Neural progenitor cell (in vitro differentiated cells): Measurements from ENCODE around the gene DTX1. TPM values are rescaled to one million over a fixed set of nuclear protein-coding genes. Genes with fewer than 3 reads are reported as not detected.

Experiments used
- DNase-seq: peaks from one replicate; pipeline ENCODE4 v3.0.0-alpha.2; 2016; ENCODE audit warnings: low spot score
- H2AFZ ChIP-seq: fragments of 200-600 bp; sonication (generic); replicated peaks from 2 replicates; pipeline ENCODE4 v1.6.1; 2016; ENCODE audit warnings: antibody characterized with exemption
- H3F3A ChIP-seq: fragments of 200-600 bp; sonication (generic); 2 replicates; pipeline ENCODE4 v1.6.1; 2016; ENCODE audit warnings: antibody characterized with exemption, low read depth
- H3K27ac ChIP-seq: fragments of 200-600 bp; sonication (generic); 2 replicates; pipeline ENCODE4 v1.5.1; 2016; ENCODE audit warnings: mild to moderate bottlenecking
- H3K27me3 ChIP-seq: fragments of 200-600 bp; sonication (generic); 2 replicates; pipeline ENCODE4 v1.6.1; 2016; ENCODE audit warnings: mild to moderate bottlenecking, moderate library complexity
- H3K36me3 ChIP-seq: fragments of 200-600 bp; sonication (generic); 2 replicates; pipeline ENCODE4 v1.5.1; 2016
- H3K4me1 ChIP-seq: fragments of 200-600 bp; sonication (generic); 2 replicates; pipeline ENCODE4 v1.6.1; 2016; ENCODE audit warnings: mixed run types
- H3K4me2 ChIP-seq: fragments of 200-600 bp; sonication (generic); 2 replicates; pipeline ENCODE4 v1.6.1; 2016
- H3K4me3 ChIP-seq: fragments of 200-600 bp; sonication (generic); 2 replicates; pipeline ENCODE4 v1.5.1; 2016
- H3K79me2 ChIP-seq: fragments of 200-600 bp; sonication (generic); 2 replicates; pipeline ENCODE4 v1.6.1; 2016; ENCODE audit warnings: low read depth
- H3K9ac ChIP-seq: fragments of 200-600 bp; sonication (generic); 2 replicates; pipeline ENCODE4 v1.6.1; 2016
- H3K9me3 ChIP-seq: fragments of 200-600 bp; sonication (generic); 2 replicates; pipeline ENCODE4 v1.5.1; 2016; ENCODE audit warnings: low read depth
- H4K20me1 ChIP-seq: fragments of 200-600 bp; sonication (generic); 2 replicates; pipeline ENCODE4 v1.6.1; 2016; ENCODE audit warnings: low read depth
- H3K27ac Mint-ChIP-seq: 3 replicates; pipeline ENCODE4 v1.8.0; 2021; ENCODE audit warnings: mixed read lengths
- H3K27me3 Mint-ChIP-seq: 2 replicates; pipeline ENCODE4 v1.8.0; 2022; ENCODE audit warnings: low read depth, mild to moderate bottlenecking, inconsistent platforms, moderate library complexity, mixed read lengths; ENCODE audit not compliant: insufficient read depth
- H3K36me3 Mint-ChIP-seq: 3 replicates; pipeline ENCODE4 v1.8.0; 2021; ENCODE audit warnings: mixed read lengths
- H3K4me1 Mint-ChIP-seq: 3 replicates; pipeline ENCODE4 v1.8.0; 2021; ENCODE audit warnings: mixed read lengths
- H3K4me3 Mint-ChIP-seq: 3 replicates; pipeline ENCODE4 v1.8.0; 2021; ENCODE audit warnings: mild to moderate bottlenecking, moderate library complexity, mixed read lengths
- H3K9me3 Mint-ChIP-seq: 3 replicates; pipeline ENCODE4 v1.8.0; 2020; ENCODE audit warnings: mixed read lengths
- CTCF ChIP-seq: fragments of 200-600 bp; sonication (generic); IDR thresholded peaks from 2 replicates; pipeline ENCODE4 v1.5.1; 2017; ENCODE audit warnings: antibody characterized with exemption, mild to moderate bottlenecking
- EZH2 ChIP-seq: fragments of 200-600 bp; sonication (generic); IDR thresholded peaks from 2 replicates; pipeline ENCODE4 v1.6.1; 2017; ENCODE audit warnings: antibody characterized with exemption, mild to moderate bottlenecking, moderate library complexity
- EZH2phosphoT487 ChIP-seq: fragments of 200-600 bp; sonication (generic); IDR thresholded peaks from 2 replicates; pipeline ENCODE4 v1.6.1; 2017; ENCODE audit warnings: antibody characterized with exemption
- total RNA-seq: library from RNA; depleted of rRNA; stranded (reverse); fragments of >200 nt; gene quantifications from 2 replicates; pipeline ENCODE4 v1.2.3, GENCODE V29; 2015; ENCODE audit warnings: low replicate concordance

DTX1 gene
- total RNA-seq, 1 donor from 2014 or later: 0.49 TPM

- peaks cover 7% of the 10 kb centered on the region for H3K27me3 Mint-ChIP-seq
- Histone ChIP-seq H3K9me3 (no peaks in the 10 kb centered on the region), H2AFZ (peak overlapping the region; percentile 43), H3K4me1 (no peaks in the 10 kb centered on the region), H3K4me2 (no peak overlapping the region), H3K36me3 (no peaks in the 10 kb centered on the region), H3F3A (no peaks in the 10 kb centered on the region), H4K20me1 (no peaks in the 10 kb centered on the region), H3K9ac (no peak overlapping the region), H3K79me2 (no peaks in the 10 kb centered on the region), H3K4me3 (no peak overlapping the region), H3K27ac (no peak overlapping the region), H3K27me3 (peaks cover 4% of the 10 kb centered on the region)
- peaks cover 6% of the 10 kb centered on the region for H3K4me1 Mint-ChIP-seq
- H3K27ac Mint-ChIP-seq: no peak overlapping the region
- no peak overlapping the region for H3K4me3 Mint-ChIP-seq
- DNase-seq: peak; percentile 85
- H3K36me3 Mint-ChIP-seq: no peaks in the 10 kb centered on the region
- H3K9me3 Mint-ChIP-seq: peaks cover 10% of the 10 kb centered on the region
- TF ChIP-seq EZH2 (no peak), EZH2phosphoT487 (no peak), CTCF (peak; percentile 90)
Observed at GRCh38 chr12:113030875-113031525, 25.5 kb upstream of the DTX1 start.

GRCh38 chr12:113039911-113040445, 16.6 kb upstream of the DTX1 start:
- Mint-ChIP-seq H3K36me3 (no peaks in the 10 kb centered on the region), H3K27me3 (peaks cover 22% of the 10 kb centered on the region)
- TF ChIP-seq CTCF (no peak), EZH2phosphoT487 (no peak), EZH2 (no peak)

GRCh38 chr12:113040722-113041171, 15.8 kb upstream of the DTX1 start:
- no peak for DNase-seq
- H3K79me2 ChIP-seq: no peaks in the 10 kb centered on the region
- no peak overlapping the region for H2AFZ ChIP-seq
- no peaks in the 10 kb centered on the region for H3K36me3 ChIP-seq
- H3K9me3 ChIP-seq: no peaks in the 10 kb centered on the region
- H3K4me1 ChIP-seq: no peaks in the 10 kb centered on the region
- no peak overlapping the region for H3K27ac ChIP-seq
- H3K4me2 ChIP-seq: no peak overlapping the region
- TF ChIP-seq EZH2 (no peak), CTCF (no peak), EZH2phosphoT487 (no peak)
- H3K9ac ChIP-seq: no peak overlapping the region
- H3K27me3 ChIP-seq: peaks cover 22% of the 10 kb centered on the region
- peaks cover 23% of the 10 kb centered on the region for H3K27me3 Mint-ChIP-seq
- no peaks in the 10 kb centered on the region for H3F3A ChIP-seq
- H3K27ac Mint-ChIP-seq: no peak overlapping the region
- H3K36me3 Mint-ChIP-seq: no peaks in the 10 kb centered on the region
- H3K9me3 Mint-ChIP-seq: peaks cover 3% of the 10 kb centered on the region
- H3K4me3 ChIP-seq: no peak overlapping the region
- no peaks in the 10 kb centered on the region for H4K20me1 ChIP-seq
- peaks cover 6% of the 10 kb centered on the region for H3K4me1 Mint-ChIP-seq
- H3K4me3 Mint-ChIP-seq: no peak overlapping the region

More at GRCh38 chr12:113039911-113040445, 16.6 kb upstream of the DTX1 start:
- Histone ChIP-seq H4K20me1 (no peaks in the 10 kb centered on the region), H2AFZ (no peak overlapping the region), H3K79me2 (no peaks in the 10 kb centered on the region), H3K36me3 (no peaks in the 10 kb centered on the region), H3K4me2 (no peak overlapping the region), H3K9ac (no peak overlapping the region), H3K4me1 (no peaks in the 10 kb centered on the region), H3K4me3 (no peak overlapping the region), H3F3A (no peaks in the 10 kb centered on the region), H3K9me3 (no peaks in the 10 kb centered on the region), H3K27me3 (peaks cover 14% of the 10 kb centered on the region), H3K27ac (no peak overlapping the region)
- H3K4me1 Mint-ChIP-seq: peaks cover 6% of the 10 kb centered on the region
- H3K27ac Mint-ChIP-seq: no peak overlapping the region
- H3K4me3 Mint-ChIP-seq: no peak overlapping the region
- peaks cover 3% of the 10 kb centered on the region for H3K9me3 Mint-ChIP-seq
- no peak for DNase-seq
